Measurements from ENCODE around the gene USP9Y. TPM values are rescaled to one million over a fixed set of nuclear protein-coding genes. Genes with fewer than 3 reads are reported as not detected.

USP9Y gene
- total and polyA plus RNA-seq, 4 donors: 0.09 to 8.5 TPM; not detected in 2

- H3K36me3 ChIP-seq (ENCODE audit: control insufficient read depth in 4 of 4, insufficient read depth in 4 of 4, low read length in 4 of 4): no peaks in the 10 kb centered on the region
- ATAC-seq (ENCODE audit: insufficient read depth, low FRiP score) (no peak), DNase-seq (peak in 1 of 3 donors; percentile 57)
- no peak overlapping the region for H3K9ac ChIP-seq (ENCODE audit: insufficient read depth in 1 of 2, low read length in 2 of 2)
- H3K4me1 ChIP-seq (ENCODE audit: control insufficient read depth in 5 of 5, insufficient read depth in 5 of 5, low read length in 5 of 5): peaks cover 0 to 3% (median 0%) of the 10 kb centered on the region in 5 donors
- no peaks in the 10 kb centered on the region for H3K27me3 ChIP-seq (ENCODE audit: control insufficient read depth in 3 of 3, insufficient read depth in 3 of 3, low read length in 2 of 3)
- H3K4me3 ChIP-seq: no peak overlapping the region
- WGBS, 2 donors: 1% methylated on average over 15 of the region's 15 CpGs; no CpG with 5 or more reads in 1 of the 2 donors
- TF ChIP-seq CTCF (IDR thresholded peaks at IDR 0.05; ENCODE audit: control extremely low read depth, extremely low read depth): no peak
- peak overlapping the region in 1 of 2 donors; percentile 81 for H3K27ac ChIP-seq (ENCODE audit: low read depth in 1 of 2, low read length in 1 of 2)
- H3K9me3 ChIP-seq (ENCODE audit: control insufficient read depth in 4 of 4, insufficient read depth in 3 of 4, low read length in 3 of 4): no peaks in the 10 kb centered on the region
Observed at GRCh38 chrY:12905895-12906294, 204.9 kb downstream of the USP9Y start.

Other genes with a start within 250 kb of the USP9Y start
- gene DDX3Y, start 203.6 kb downstream of the USP9Y start, total RNA-seq: under 1 TPM in 1 of 2 donors, not detected in 1; 0.40 TPM
- 10 to 100 TPM in 1 of 2 donors, not detected in 1; 33.3 TPM for gene DDX3Y, start 203.6 kb downstream of the USP9Y start, polyA plus RNA-seq

Data from lung (tissue), 12 donors.